Liver (tissue), 9 donors: ENCODE measurements around the gene RNF39. TPM values are rescaled to one million over a fixed set of nuclear protein-coding genes. Genes with fewer than 3 reads are reported as not detected.

Source experiments
- DNase-seq: peaks from one replicate; pipeline ENCODE4 v3.0.0-alpha.2; 2017; ENCODE audit warnings: low spot score
- H3K27ac ChIP-seq, 2 donors: one replicate each; pipeline ENCODE4 v1.7.0; 2013; ENCODE audit warnings: inconsistent platforms in 2 of 2, low read length in 2 of 2, control low read depth in 1 of 2, low read depth in 1 of 2, mild to moderate bottlenecking in 1 of 2
- H3K27me3 ChIP-seq, 4 donors: one replicate each; pipeline versions ENCODE4 v1.6.1 to v1.7.0; 2013; ENCODE audit warnings: low read length in 3 of 4, inconsistent platforms in 1 of 4, mild to moderate bottlenecking in 1 of 4, moderate library complexity in 1 of 4; ENCODE audit not compliant: control insufficient read depth in 4 of 4, insufficient read depth in 4 of 4
- H3K36me3 ChIP-seq, 4 donors: one replicate each; pipeline versions ENCODE4 v1.6.1 to v1.7.0; 2013; ENCODE audit warnings: low read length in 3 of 4, mild to moderate bottlenecking in 3 of 4, low read depth in 1 of 4, moderate library complexity in 1 of 4; ENCODE audit not compliant: control insufficient read depth in 4 of 4, insufficient read depth in 3 of 4
- H3K4me1 ChIP-seq, 4 donors: one replicate each; pipeline versions ENCODE4 v1.6.1 to v1.7.0; 2013; ENCODE audit warnings: low read length in 3 of 4, mild to moderate bottlenecking in 3 of 4, moderate library complexity in 1 of 4; ENCODE audit not compliant: control insufficient read depth in 4 of 4, insufficient read depth in 4 of 4
- H3K4me3 ChIP-seq, 3 donors: one replicate each; pipeline versions ENCODE4 v1.6.1 to v1.7.0; 2013; ENCODE audit warnings: low read length in 3 of 3, control low read depth in 1 of 3, low read depth in 1 of 3, mild to moderate bottlenecking in 1 of 3
- H3K9ac ChIP-seq, 2 donors: one replicate each; pipeline ENCODE4 v1.7.0; 2013; ENCODE audit warnings: low read length in 2 of 2, mild to moderate bottlenecking in 2 of 2, moderate library complexity in 2 of 2, control low read depth in 1 of 2, low read depth in 1 of 2
- H3K9me3 ChIP-seq, 4 donors: one replicate each; pipeline versions ENCODE4 v1.6.1 to v1.7.0; 2013; ENCODE audit warnings: low read length in 3 of 4; ENCODE audit not compliant: control insufficient read depth in 4 of 4
- ATF3 ChIP-seq: IDR thresholded peaks from 2 replicates; pipeline ENCODE4 v1.6.1; 2016; ENCODE audit warnings: antibody characterized with exemption
- EGR1 ChIP-seq, 2 donors: IDR thresholded peaks; 2 replicates each; pipeline ENCODE4 v1.6.1; 2016 to 2018; ENCODE audit warnings: antibody characterized with exemption in 2 of 2, low read depth in 2 of 2
- FOXA1 ChIP-seq: IDR thresholded peaks from 2 replicates; pipeline ENCODE4 v1.6.1; 2016; ENCODE audit warnings: antibody characterized with exemption
- FOXA2 ChIP-seq: IDR thresholded peaks from 2 replicates; pipeline ENCODE4 v1.6.1; 2016; ENCODE audit warnings: antibody characterized with exemption
- GABPA ChIP-seq, 2 donors: IDR thresholded peaks in 1 of 2; conservative IDR thresholded peaks in 1 of 2; 2 replicates each; pipeline ENCODE4 v1.6.1; 2016; ENCODE audit warnings: antibody characterized with exemption in 2 of 2, mild to moderate bottlenecking in 1 of 2, moderate library complexity in 1 of 2
- HNF4A ChIP-seq, 2 donors: conservative IDR thresholded peaks; 2 replicates each; pipeline ENCODE4 v1.6.1; 2016; ENCODE audit warnings: antibody characterized with exemption in 2 of 2, mild to moderate bottlenecking in 2 of 2
- HNF4G ChIP-seq: IDR thresholded peaks from 2 replicates; pipeline ENCODE4 v1.6.1; 2016; ENCODE audit warnings: antibody characterized with exemption
- JUND ChIP-seq, 2 donors: IDR thresholded peaks; 2 replicates each; pipeline ENCODE4 v1.6.1; 2016; ENCODE audit warnings: antibody characterized with exemption in 2 of 2
- MAX ChIP-seq: IDR thresholded peaks from 2 replicates; pipeline ENCODE4 v1.6.1; 2016; ENCODE audit warnings: antibody characterized with exemption
- NR2F2 ChIP-seq: IDR thresholded peaks from 2 replicates; pipeline ENCODE4 v1.6.1; 2016; ENCODE audit warnings: antibody characterized with exemption
- RAD21 ChIP-seq, 2 donors: IDR thresholded peaks; 2 replicates each; pipeline ENCODE4 v1.6.1; 2016; ENCODE audit warnings: antibody characterized with exemption in 2 of 2, mild to moderate bottlenecking in 2 of 2
- RXRA ChIP-seq, 2 donors: IDR thresholded peaks; 2 replicates each; pipeline ENCODE4 v1.6.1; 2017 to 2018; ENCODE audit warnings: antibody characterized with exemption in 2 of 2, mild to moderate bottlenecking in 1 of 2
- SP1 ChIP-seq: IDR thresholded peaks from 2 replicates; pipeline ENCODE4 v1.6.1; 2018; ENCODE audit warnings: antibody characterized with exemption, mild to moderate bottlenecking
- TAF1 ChIP-seq: conservative IDR thresholded peaks from 2 replicates; pipeline ENCODE4 v1.6.1; 2016; ENCODE audit warnings: antibody characterized with exemption, mild to moderate bottlenecking
- YY1 ChIP-seq: IDR thresholded peaks from 2 replicates; pipeline ENCODE4 v1.6.1; 2016; ENCODE audit warnings: antibody characterized with exemption, mild to moderate bottlenecking
- ZBTB33 ChIP-seq: IDR thresholded peaks from 2 replicates; pipeline ENCODE4 v1.6.1; 2016; ENCODE audit warnings: antibody characterized with exemption
- WGBS: extraction: QIAGEN DNeasy Blood & Tissue Kit; methylation state at CpG from one replicate; pipeline ENCODE4 v1.1.7; 2013; 5-methylcytosine and 5-hydroxymethylcytosine counted together
- polyA plus RNA-seq, 2 donors: library from polyadenylated mRNA; stranded (reverse) in 1 of 2; unstranded in 1 of 2; fragments of 200-250 nt in 1 of 2; fragments of >200 nt in 1 of 2; fragmentation: Nextera tagmentation in 1 of 2; extraction: Ambion mirVana in 1 of 2; gene quantifications; one replicate each; pipeline versions ENCODE4 v1.2.1 to v1.2.3, GENCODE V29; 2013 to 2015
- total RNA-seq, 2 donors: library from RNA; depleted of rRNA; stranded (reverse); fragments of >200 nt; gene quantifications; one replicate each; pipeline ENCODE4 v1.2.3, GENCODE V29; 2014
- TF ChIP-seq, protein P1 (sequence below): IDR thresholded peaks from 2 replicates; pipeline ENCODE4 v1.6.1; 2016; ENCODE audit warnings: antibody characterized with exemption, mild to moderate bottlenecking
- TF ChIP-seq, protein P2 (sequence below): fragments of 150-350 bp; IDR thresholded peaks from 2 replicates; pipeline ENCODE4 v1.5.1; 2017; ENCODE audit warnings: improper control_type of control experiment, low read depth, low read length; ENCODE audit not compliant: missing input control
- donor health status: healthy.
- donor health status: healthy.
- donor health status: healthy.
- donor health status: healthy.
- donor health status: healthy.

Gene RNF39
- total and polyA plus RNA-seq, 4 donors, result 0.03 to 0.13 TPM; not detected in 2

GRCh38 chr6:30067460-30068139 is 8.0 kb downstream of the RNF39 start (continued):
- TF ChIP-seq, protein P1, sequence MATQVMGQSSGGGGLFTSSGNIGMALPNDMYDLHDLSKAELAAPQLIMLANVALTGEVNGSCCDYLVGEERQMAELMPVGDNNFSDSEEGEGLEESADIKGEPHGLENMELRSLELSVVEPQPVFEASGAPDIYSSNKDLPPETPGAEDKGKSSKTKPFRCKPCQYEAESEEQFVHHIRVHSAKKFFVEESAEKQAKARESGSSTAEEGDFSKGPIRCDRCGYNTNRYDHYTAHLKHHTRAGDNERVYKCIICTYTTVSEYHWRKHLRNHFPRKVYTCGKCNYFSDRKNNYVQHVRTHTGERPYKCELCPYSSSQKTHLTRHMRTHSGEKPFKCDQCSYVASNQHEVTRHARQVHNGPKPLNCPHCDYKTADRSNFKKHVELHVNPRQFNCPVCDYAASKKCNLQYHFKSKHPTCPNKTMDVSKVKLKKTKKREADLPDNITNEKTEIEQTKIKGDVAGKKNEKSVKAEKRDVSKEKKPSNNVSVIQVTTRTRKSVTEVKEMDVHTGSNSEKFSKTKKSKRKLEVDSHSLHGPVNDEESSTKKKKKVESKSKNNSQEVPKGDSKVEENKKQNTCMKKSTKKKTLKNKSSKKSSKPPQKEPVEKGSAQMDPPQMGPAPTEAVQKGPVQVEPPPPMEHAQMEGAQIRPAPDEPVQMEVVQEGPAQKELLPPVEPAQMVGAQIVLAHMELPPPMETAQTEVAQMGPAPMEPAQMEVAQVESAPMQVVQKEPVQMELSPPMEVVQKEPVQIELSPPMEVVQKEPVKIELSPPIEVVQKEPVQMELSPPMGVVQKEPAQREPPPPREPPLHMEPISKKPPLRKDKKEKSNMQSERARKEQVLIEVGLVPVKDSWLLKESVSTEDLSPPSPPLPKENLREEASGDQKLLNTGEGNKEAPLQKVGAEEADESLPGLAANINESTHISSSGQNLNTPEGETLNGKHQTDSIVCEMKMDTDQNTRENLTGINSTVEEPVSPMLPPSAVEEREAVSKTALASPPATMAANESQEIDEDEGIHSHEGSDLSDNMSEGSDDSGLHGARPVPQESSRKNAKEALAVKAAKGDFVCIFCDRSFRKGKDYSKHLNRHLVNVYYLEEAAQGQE, result no peak
- no peak for TF ChIP-seq EGR1 (IDR thresholded peaks at IDR 0.05; ENCODE audit: low read depth in 2 of 2)
- TF ChIP-seq HNF4A (conservative IDR thresholded peaks at IDR 0.05), result no peak
- no peak for TF ChIP-seq RAD21 (IDR thresholded peaks at IDR 0.05)
- TF ChIP-seq FOXA1, result no peak
- no peak for TF ChIP-seq SP1
- TF ChIP-seq GABPA (IDR thresholded peaks at IDR 0.05 in 1 of 2, conservative IDR thresholded peaks at IDR 0.05 in 1 of 2), result no peak
- no peak for TF ChIP-seq MAX
- no peak for TF ChIP-seq HNF4G

DNA sequence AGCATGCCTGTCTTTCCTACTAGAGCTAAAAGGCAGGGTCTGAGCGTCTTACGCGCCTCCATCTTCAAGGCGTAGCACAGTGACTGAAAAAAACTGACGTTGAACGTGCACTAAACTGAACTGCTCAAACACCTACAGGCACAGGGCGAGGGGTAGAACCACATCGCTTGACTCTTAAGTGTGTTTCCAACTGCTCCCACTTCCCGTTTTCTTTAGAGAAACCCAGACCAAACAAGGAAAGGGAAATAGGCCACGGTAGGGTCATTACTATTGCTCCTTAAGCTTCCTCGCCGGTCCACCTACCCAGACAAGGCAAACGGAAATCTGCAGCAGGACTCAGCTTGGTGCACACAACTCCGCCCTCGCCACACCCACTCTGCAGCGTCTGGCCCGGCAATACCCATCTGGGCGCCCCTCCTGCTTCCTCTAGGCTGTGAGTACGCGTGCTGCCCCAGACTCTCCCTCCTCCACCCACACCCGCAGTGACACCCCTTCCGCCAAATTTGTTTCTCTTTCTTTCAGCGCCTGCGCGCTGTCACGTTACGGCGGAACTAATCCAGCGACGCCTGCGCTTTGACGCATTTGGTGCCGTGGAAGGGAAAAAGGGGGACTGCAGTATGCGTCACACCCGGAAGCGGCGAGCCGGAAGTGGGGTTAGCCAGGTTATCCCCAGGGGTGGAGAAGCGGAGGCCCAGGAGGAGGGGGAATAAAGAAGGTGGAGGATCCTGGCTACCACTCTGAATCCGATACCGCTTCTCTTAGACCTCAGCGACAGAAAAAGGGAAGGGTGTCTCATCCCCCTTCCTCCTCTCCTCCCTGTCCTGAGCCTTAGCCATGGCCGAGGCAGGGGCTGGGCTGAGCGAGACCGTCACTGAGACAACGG is 8.8 kb downstream of the RNF39 start, which contains the start of gene PPP1R11:
TSS of gene PPP1R11 (plus strand) at position 622 of the 883 bp plus-strand sequence. CDS start at position 835, 213 bp downstream.
- TF ChIP-seq GABPA (IDR thresholded peaks at IDR 0.05 in 1 of 2, conservative IDR thresholded peaks at IDR 0.05 in 1 of 2), result peak; percentile 97 to 99
- TF ChIP-seq SP1, result peak; percentile 90
- TF ChIP-seq ATF3, result peak; percentile 81
- TF ChIP-seq FOXA2, result peak; percentile 60
- TF ChIP-seq JUND (IDR thresholded peaks at IDR 0.05), result peak; percentile 94 to 97
- peak; percentile 93 to 98 for TF ChIP-seq EGR1 (IDR thresholded peaks at IDR 0.05; ENCODE audit: low read depth in 2 of 2)
- TF ChIP-seq ZBTB33, result peak; percentile 83
- peak; percentile 50 to 58 for TF ChIP-seq HNF4A (conservative IDR thresholded peaks at IDR 0.05)
- TF ChIP-seq, protein P1, result peak; percentile 89
- TF ChIP-seq, protein P2, sequence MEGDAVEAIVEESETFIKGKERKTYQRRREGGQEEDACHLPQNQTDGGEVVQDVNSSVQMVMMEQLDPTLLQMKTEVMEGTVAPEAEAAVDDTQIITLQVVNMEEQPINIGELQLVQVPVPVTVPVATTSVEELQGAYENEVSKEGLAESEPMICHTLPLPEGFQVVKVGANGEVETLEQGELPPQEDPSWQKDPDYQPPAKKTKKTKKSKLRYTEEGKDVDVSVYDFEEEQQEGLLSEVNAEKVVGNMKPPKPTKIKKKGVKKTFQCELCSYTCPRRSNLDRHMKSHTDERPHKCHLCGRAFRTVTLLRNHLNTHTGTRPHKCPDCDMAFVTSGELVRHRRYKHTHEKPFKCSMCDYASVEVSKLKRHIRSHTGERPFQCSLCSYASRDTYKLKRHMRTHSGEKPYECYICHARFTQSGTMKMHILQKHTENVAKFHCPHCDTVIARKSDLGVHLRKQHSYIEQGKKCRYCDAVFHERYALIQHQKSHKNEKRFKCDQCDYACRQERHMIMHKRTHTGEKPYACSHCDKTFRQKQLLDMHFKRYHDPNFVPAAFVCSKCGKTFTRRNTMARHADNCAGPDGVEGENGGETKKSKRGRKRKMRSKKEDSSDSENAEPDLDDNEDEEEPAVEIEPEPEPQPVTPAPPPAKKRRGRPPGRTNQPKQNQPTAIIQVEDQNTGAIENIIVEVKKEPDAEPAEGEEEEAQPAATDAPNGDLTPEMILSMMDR, result no peak
- peak; percentile 73 to 80 for TF ChIP-seq RXRA (IDR thresholded peaks at IDR 0.05)
- peak; percentile 100 for TF ChIP-seq MAX
- TF ChIP-seq HNF4G, result no peak
- TF ChIP-seq TAF1, result peak; percentile 90
- peak; percentile 99 for TF ChIP-seq NR2F2
- peak; percentile 44 to 51 for TF ChIP-seq RAD21 (IDR thresholded peaks at IDR 0.05)
- TF ChIP-seq YY1, result peak; percentile 74
- TF ChIP-seq FOXA1, result peak; percentile 59
- Histone ChIP-seq H3K4me3 (peak within 1 kb of the TSS; percentile 62 to 95 (median 83)), H3K36me3 (peaks cover 0 to 16% (median 9%) of the 10 kb centered on the region in 4 donors), H3K9me3 (no peaks in the 10 kb centered on the region), H3K4me1 (peaks cover 6 to 34% (median 28%) of the 10 kb centered on the region in 4 donors), H3K27ac (peak within 1 kb of the TSS; percentile 87 to 90), H3K27me3 (peaks cover 0 to 1% (median 0%) of the 10 kb centered on the region in 4 donors), H3K9ac (peak within 1 kb of the TSS; percentile 84 to 85)
- under 1% methylated on average over 46 of the region's 46 CpGs for WGBS
- DNase-seq, result peak; percentile 95
